Measurements from ENCODE around the gene NEUROD1.

The NEUROD1 gene

GRCh38 chr2:181632733-181633401 is 47.5 kb downstream of the NEUROD1 start:
- no peak overlapping the region for H3K27ac ChIP-seq
- H3K27me3 ChIP-seq, result no peaks in the 10 kb centered on the region
- TF ChIP-seq Cebpa-rat (IDR thresholded peaks at IDR 0.05), result no peak
- H3K9ac ChIP-seq, result no peak overlapping the region
- no peak overlapping the region for H3K4me3 ChIP-seq
- no peaks in the 10 kb centered on the region for H3K36me3 ChIP-seq
- H4K20me1 ChIP-seq, result no peaks in the 10 kb centered on the region
- H3K4me1 ChIP-seq, result peaks cover 0 to 17% (median 0%) of the 10 kb centered on the region in 10 experiments; a peak in 5 of 20 replicates
- no peaks in the 10 kb centered on the region for H3K9me3 ChIP-seq (replicated peaks in 1 of 11)
- peak overlapping the region in 2 of 11 experiments; percentile 46 to 61; a peak in 4 of 22 replicates for H3K4me2 ChIP-seq

- Histone ChIP-seq H3K9me3 (replicated peaks in 1 of 11) (no peaks in the 10 kb centered on the region), H3K9ac (no peak overlapping the region), H4K20me1 (no peaks in the 10 kb centered on the region), H3K27me3 (no peaks in the 10 kb centered on the region), H3K4me3 (no peak overlapping the region), H3K4me2 (no peak overlapping the region), H3K27ac (no peak overlapping the region), H3K36me3 (no peaks in the 10 kb centered on the region), H3K4me1 (peaks cover 0 to 23% (median 0%) of the 10 kb centered on the region in 10 experiments; a peak in 5 of 20 replicates)
- no peak for TF ChIP-seq Cebpa-rat (IDR thresholded peaks at IDR 0.05)
These were observed 51.4 kb downstream of the NEUROD1 start for GRCh38 chr2:181628590-181629585.

GRCh38 chr2:181627545-181627944 is 52.8 kb downstream of the NEUROD1 start:
- no peak for TF ChIP-seq Cebpa-rat (IDR thresholded peaks at IDR 0.05)
- Histone ChIP-seq H3K4me1 (peaks cover 0 to 11% (median 0%) of the 10 kb centered on the region in 10 experiments; a peak in 5 of 20 replicates), H3K4me3 (no peak overlapping the region)

GRCh38 chr2:181626671-181627070 is 53.6 kb downstream of the NEUROD1 start:
- H3K4me2 ChIP-seq, result no peak overlapping the region
- H4K20me1 ChIP-seq, result no peaks in the 10 kb centered on the region
- no peaks in the 10 kb centered on the region for H3K36me3 ChIP-seq
- no peaks in the 10 kb centered on the region for H3K9me3 ChIP-seq (replicated peaks in 1 of 11)
- H3K9ac ChIP-seq, result no peak overlapping the region
- no peak overlapping the region for H3K27ac ChIP-seq
- H3K27me3 ChIP-seq, result no peaks in the 10 kb centered on the region
- no peak overlapping the region for H3K4me3 ChIP-seq
- peaks cover 0 to 10% (median 0%) of the 10 kb centered on the region in 10 experiments; a peak in 4 of 20 replicates for H3K4me1 ChIP-seq
- no peak for TF ChIP-seq Cebpa-rat (IDR thresholded peaks at IDR 0.05)

More at GRCh38 chr2:181627545-181627944, 52.8 kb downstream of the NEUROD1 start:
- Histone ChIP-seq H3K27ac (no peak overlapping the region), H3K27me3 (no peaks in the 10 kb centered on the region), H3K4me2 (peak overlapping the region in 2 of 11 experiments; percentile 13 to 17; a peak in 3 of 22 replicates), H3K9me3 (replicated peaks in 1 of 11) (no peaks in the 10 kb centered on the region), H3K36me3 (no peaks in the 10 kb centered on the region), H3K9ac (no peak overlapping the region), H4K20me1 (no peaks in the 10 kb centered on the region)
